Activated CD8-positive, alpha-beta T cell treated with anti-CD3 and anti-CD28 coated beads for 36 hours (primary cell): ENCODE measurements around the gene IFITM5. TPM values are rescaled to one million over a fixed set of nuclear protein-coding genes. Genes with fewer than 3 reads are reported as not detected.
"Not testable (repeated sequence)": the region's sequence is repeated elsewhere in the genome, so short reads cannot be mapped to it uniquely, and the experiment has no call there.

Experiments
- ATAC-seq: fragments of 200-7000 bp; cut with Tn5 transposase; one replicate; pipeline ENCODE4 v1.10.0; 2021; ENCODE audit warnings: mild to moderate bottlenecking, moderate library complexity
- CTCF ChIA-PET: fragments of 350-600 bp; sonication (Branson Sonifier 250); formaldehyde crosslinking; loops from one replicate; lab custom pipeline; 2021; ENCODE audit warnings: antibody characterized with exemption; lab: Charles Lee
- POLR2A ChIA-PET: fragments of 350-600 bp; sonication (Branson Sonifier 250); formaldehyde crosslinking; loops from one replicate; lab custom pipeline; 2021; ENCODE audit warnings: antibody characterized with exemption; lab: Charles Lee
- DNase-seq: peaks from one replicate; pipeline ENCODE4 v3.0.0-alpha.2; 2020
- H3K27ac Mint-ChIP-seq: one replicate; pipeline ENCODE4 v1.8.0; 2021; ENCODE audit warnings: mild to moderate bottlenecking, mixed read lengths
- H3K27me3 Mint-ChIP-seq: one replicate; pipeline ENCODE4 v1.8.0; 2021; ENCODE audit warnings: mixed read lengths
- H3K36me3 Mint-ChIP-seq: one replicate; pipeline ENCODE4 v1.8.0; 2021; ENCODE audit warnings: low read depth, mixed read lengths
- H3K4me1 Mint-ChIP-seq: one replicate; pipeline ENCODE4 v1.8.0; 2021; ENCODE audit warnings: low read depth, mixed read lengths
- H3K4me3 Mint-ChIP-seq: one replicate; pipeline ENCODE4 v1.8.0; 2021; ENCODE audit warnings: mild to moderate bottlenecking, moderate library complexity, mixed read lengths
- H3K9me3 Mint-ChIP-seq: one replicate; pipeline ENCODE4 v1.8.0; 2021; ENCODE audit warnings: mixed read lengths
- CTCF ChIP-seq: fragments of 200-600 bp; IDR thresholded peaks from one replicate; pipeline ENCODE4 v1.8.0; 2022; ENCODE audit warnings: antibody characterized with exemption, mild to moderate bottlenecking
- intact Hi-C: fragments of 100-400 bp; cut with micrococcal nuclease; formaldehyde crosslinking; loops from one replicate; pipeline ENCODE4 v1.10.0; 2022
- total RNA-seq, 2 experiments: library from RNA; stranded (reverse); gene quantifications; one replicate each; pipeline ENCODE4 v1.2.3, GENCODE V29; 2021

IFITM5 gene
- total RNA-seq, 2 experiments from 2014 or later = not detected

DNA sequence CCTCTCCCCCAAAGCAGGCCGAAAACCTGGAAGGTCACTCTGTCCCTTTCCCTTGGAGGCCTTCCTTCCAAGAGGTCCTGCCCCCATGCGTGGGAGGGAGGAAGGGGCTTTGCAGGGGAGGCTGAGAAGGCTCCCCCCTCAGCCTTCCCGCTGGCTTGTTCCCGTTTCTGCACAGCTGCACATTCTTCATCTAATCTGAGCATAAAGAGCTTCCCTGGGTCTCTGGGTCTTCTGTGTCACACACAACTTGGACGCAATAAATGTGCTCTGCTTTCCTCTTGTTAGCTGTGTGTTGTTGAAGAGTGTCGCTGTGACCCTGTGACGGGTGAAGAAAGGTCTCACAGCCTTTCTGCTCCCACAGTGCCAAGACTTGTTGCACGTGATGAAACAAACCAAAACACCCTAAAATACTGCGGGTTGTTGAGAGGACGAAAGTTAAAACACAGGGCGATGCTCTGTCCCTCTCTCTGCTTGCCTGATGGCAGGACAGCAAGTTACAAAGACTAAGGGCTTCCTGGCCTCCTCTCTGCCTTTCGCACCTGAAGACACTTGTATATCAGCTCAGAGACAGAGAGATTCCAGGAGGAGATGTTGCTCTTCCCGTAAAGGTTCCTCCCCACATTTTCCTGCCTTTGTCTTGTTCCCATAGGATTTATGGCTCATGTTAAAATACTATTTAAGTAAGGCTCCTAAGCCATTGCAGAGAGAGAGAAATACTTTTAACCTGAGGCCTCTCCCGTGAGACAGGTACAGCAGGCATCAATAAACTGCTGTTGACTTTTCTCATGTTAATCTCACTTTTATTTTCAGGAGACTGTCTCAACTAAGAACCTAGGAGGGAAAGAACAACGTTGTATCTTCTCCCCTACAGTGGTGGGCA, 36.7 kb upstream of the IFITM5 start:
- ATAC-seq (no peak), DNase-seq (no peak)
- Mint-ChIP-seq H3K36me3 (peaks cover 3% of the 10 kb centered on the region), H3K27me3 (no peaks in the 10 kb centered on the region), H3K4me3 (no peak overlapping the region), H3K9me3 (peaks cover 3% of the 10 kb centered on the region), H3K27ac (no peak overlapping the region), H3K4me1 (peaks cover 39% of the 10 kb centered on the region)
- intact Hi-C loops = no loop called here
- TF ChIP-seq CTCF = no peak
- ChIA-PET POLR2A (interaction anchor here (1.0 to 1.1 kb wide), 3 partner anchors 8 to 19 kb away, joined by 3 to 4 read pairs (median 4); no protein-coding TSS in a partner anchor), CTCF (no interaction called here)

DNA sequence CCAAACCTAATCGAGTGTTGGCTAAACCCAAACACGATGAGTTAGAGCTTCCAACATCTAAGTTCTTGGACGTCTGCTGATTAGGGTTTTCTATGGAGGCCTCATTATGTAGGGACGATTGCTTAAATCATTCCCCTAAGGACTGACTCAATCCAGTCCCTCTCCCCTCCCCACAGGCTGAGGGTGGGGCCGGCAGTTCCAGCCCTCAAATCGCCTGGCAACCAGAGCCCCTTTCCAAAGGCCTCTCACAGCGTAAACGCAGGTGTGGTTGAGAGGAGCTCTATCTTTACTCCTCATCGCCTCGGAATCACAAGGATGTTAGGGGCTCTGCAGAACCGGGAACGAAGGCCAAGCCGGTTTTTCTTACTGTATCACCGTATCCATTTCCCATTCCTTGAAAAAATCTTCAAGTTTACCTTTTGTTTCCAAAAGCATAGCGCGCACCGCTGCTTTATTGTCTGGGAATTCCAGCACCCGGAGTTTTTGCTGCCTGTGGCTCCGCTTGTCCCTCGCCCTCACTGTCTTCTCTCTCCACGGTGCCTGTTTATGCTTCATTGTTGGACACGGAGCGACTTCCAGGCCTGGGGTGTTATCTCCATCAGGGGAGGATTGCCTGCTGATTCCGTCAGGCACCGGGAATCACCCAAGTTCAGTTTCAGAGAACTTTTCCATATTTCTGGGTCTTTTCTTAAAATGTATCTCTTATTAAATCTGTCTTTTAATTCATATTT, 35.1 kb upstream of the IFITM5 start:
- intact Hi-C loops = no loop called here
- TF ChIP-seq CTCF = no peak
- H3K36me3 Mint-ChIP-seq = peaks cover 3% of the 10 kb centered on the region
- no peak overlapping the region for H3K27ac Mint-ChIP-seq
- H3K9me3 Mint-ChIP-seq = peaks cover 3% of the 10 kb centered on the region
- no peak overlapping the region for H3K4me3 Mint-ChIP-seq
- POLR2A ChIA-PET = interaction anchor here (0.9 to 2.2 kb wide), 2 partner anchors 9 to 21 kb away, joined by 3 to 9 read pairs; no protein-coding TSS in a partner anchor
- CTCF ChIA-PET = no interaction called here
- ATAC-seq = no peak
- H3K4me1 Mint-ChIP-seq = peaks cover 48% of the 10 kb centered on the region
- no peak for DNase-seq
- no peaks in the 10 kb centered on the region for H3K27me3 Mint-ChIP-seq

DNA sequence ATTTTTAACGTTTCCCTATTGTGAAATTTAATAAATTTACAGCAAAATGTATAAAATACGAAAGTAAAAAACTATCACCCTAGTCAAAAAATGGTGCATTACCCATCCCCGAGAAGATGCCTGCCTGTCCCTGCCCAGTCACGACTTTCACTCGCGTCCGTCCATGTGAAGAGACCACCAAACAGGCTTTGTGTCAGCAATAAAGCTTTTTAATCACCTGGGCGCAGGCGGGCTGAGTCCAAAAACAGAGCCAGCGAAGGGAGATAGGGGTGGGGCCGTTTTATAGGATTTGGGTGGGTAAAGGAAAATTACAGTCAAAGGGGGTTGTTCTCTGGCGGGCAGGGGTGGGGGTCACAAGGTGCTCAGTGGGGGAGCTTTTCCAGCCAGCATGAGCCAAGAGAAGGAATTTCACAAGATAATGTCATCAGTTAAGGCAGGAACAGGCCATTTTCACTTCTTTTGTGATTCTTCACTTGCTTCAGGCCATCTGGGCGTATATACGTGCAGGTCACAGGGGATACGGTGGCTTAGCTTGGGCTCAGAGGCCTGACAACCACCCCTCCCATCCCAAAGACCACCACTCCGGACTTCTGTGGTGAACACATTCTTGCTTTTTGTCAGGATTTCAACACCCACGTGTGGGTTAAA, 34.4 kb upstream of the IFITM5 start:
- intact Hi-C loops, H3K4me3 Mint-ChIP-seq, H3K36me3 Mint-ChIP-seq, H3K27me3 Mint-ChIP-seq, H3K27ac Mint-ChIP-seq, DNase-seq, H3K9me3 Mint-ChIP-seq, ATAC-seq: not testable (repeated sequence)
- peaks cover 53% of the 10 kb centered on the region for H3K4me1 Mint-ChIP-seq
- ChIA-PET CTCF (interaction anchor here (1.2 kb wide), 1 partner anchor 83 kb away, joined by 3 read pairs; no protein-coding TSS in a partner anchor), POLR2A (interaction anchor here (0.9 to 2.2 kb wide), 3 partner anchors 7 to 22 kb away, joined by 3 to 9 read pairs (median 3); no protein-coding TSS in a partner anchor)

GRCh38 chr11:332651-333480, 33.5 kb upstream of the IFITM5 start:
- H3K4me3 Mint-ChIP-seq = no peak overlapping the region
- H3K9me3 Mint-ChIP-seq = peaks cover 3% of the 10 kb centered on the region
- no peak for ATAC-seq
- intact Hi-C loops = no loop called here
- H3K27me3 Mint-ChIP-seq = no peaks in the 10 kb centered on the region
- no peak overlapping the region for H3K27ac Mint-ChIP-seq
- peaks cover 3% of the 10 kb centered on the region for H3K36me3 Mint-ChIP-seq
- H3K4me1 Mint-ChIP-seq = peaks cover 58% of the 10 kb centered on the region
- CTCF ChIA-PET = interaction anchor here (1.2 kb wide), 1 partner anchor 82 kb away, joined by 3 read pairs; no protein-coding TSS in a partner anchor
- POLR2A ChIA-PET = interaction anchor here (1.0 to 2.2 kb wide), 2 partner anchors 8 to 22 kb away, joined by 3 to 9 read pairs; no protein-coding TSS in a partner anchor
- no peak for TF ChIP-seq CTCF
- no peak for DNase-seq
